Endodermal cell (in vitro differentiated cells): ENCODE results near the gene FAF1. TPM values are rescaled to one million over a fixed set of nuclear protein-coding genes. Genes with fewer than 3 reads are reported as not detected.

ENCODE experiments used
- DNase-seq: peaks from one replicate; pipeline ENCODE4 v3.0.0-alpha.2; 2017
- H3K27ac ChIP-seq: 2 replicates; pipeline ENCODE4 v1.5.1; 2013; ENCODE audit warnings: mild to moderate bottlenecking, low read depth, low read length, moderate library complexity
- H3K27me3 ChIP-seq: 2 replicates; pipeline ENCODE4 v1.6.1; 2013; ENCODE audit warnings: mild to moderate bottlenecking, low read length, moderate library complexity; ENCODE audit not compliant: insufficient read depth, control insufficient read depth, poor library complexity, severe bottlenecking
- H3K36me3 ChIP-seq: 2 replicates; pipeline ENCODE4 v1.7.0; 2013; ENCODE audit warnings: mild to moderate bottlenecking, low read length, moderate library complexity; ENCODE audit not compliant: control insufficient read depth, insufficient read depth
- H3K4me1 ChIP-seq: one replicate; pipeline ENCODE4 v1.7.0; 2013; ENCODE audit warnings: low read length; ENCODE audit not compliant: control insufficient read depth, insufficient read depth
- H3K4me3 ChIP-seq: 2 replicates; pipeline ENCODE4 v1.5.1; 2013; ENCODE audit warnings: mild to moderate bottlenecking, low read length, moderate library complexity
- H3K9ac ChIP-seq: 2 replicates; pipeline ENCODE4 v1.6.1; 2013; ENCODE audit warnings: mild to moderate bottlenecking, low read length, moderate library complexity; ENCODE audit not compliant: poor library complexity, severe bottlenecking; ENCODE audit errors: extremely low read depth
- H3K9me3 ChIP-seq: 2 replicates; pipeline ENCODE4 v1.6.1; 2013; ENCODE audit warnings: mild to moderate bottlenecking, low read length, moderate library complexity; ENCODE audit not compliant: control insufficient read depth
- H3K27ac Mint-ChIP-seq: 2 replicates; pipeline ENCODE4 v1.8.0; 2020; ENCODE audit warnings: mixed read lengths
- H3K27me3 Mint-ChIP-seq: 2 replicates; pipeline ENCODE4 v1.8.0; 2021; ENCODE audit warnings: mild to moderate bottlenecking, mixed read lengths; ENCODE audit not compliant: insufficient read depth
- H3K36me3 Mint-ChIP-seq: 2 replicates; pipeline ENCODE4 v1.8.0; 2020; ENCODE audit warnings: low read depth, mixed read lengths
- H3K4me1 Mint-ChIP-seq: 2 replicates; pipeline ENCODE4 v1.8.0; 2020; ENCODE audit warnings: mixed read lengths
- H3K4me3 Mint-ChIP-seq: 2 replicates; pipeline ENCODE4 v1.8.0; 2020; ENCODE audit warnings: mild to moderate bottlenecking, moderate library complexity, mixed read lengths
- H3K9me3 Mint-ChIP-seq: 2 replicates; pipeline ENCODE4 v1.8.0; 2020; ENCODE audit warnings: mild to moderate bottlenecking, mixed read lengths
- CTCF ChIP-seq: fragments of 200-600 bp; sonication (generic); conservative IDR thresholded peaks from 2 replicates; pipeline ENCODE4 v1.5.0; 2021; ENCODE audit warnings: antibody characterized with exemption, mild to moderate bottlenecking
- WGBS, 2 experiments: methylation state at CpG; one replicate each; pipeline versions ENCODE4 v1.1.5 to v1.1.7; 2013; ENCODE audit warnings: missing lambda C conversion rate in 2 of 2, mixed read lengths in 1 of 2; ENCODE audit not compliant: insufficient coverage in 1 of 2, insufficient read length in 1 of 2; 5-methylcytosine and 5-hydroxymethylcytosine counted together
- total RNA-seq, 2 donors: library from RNA; stranded (reverse); fragmentation: NEBNext Ultra II Directional in 1 of 2; extraction: Animal tissue kit (Norgen Biotek cat#: 25700) in 1 of 2; gene quantifications; 2 replicates in 1 of 2; 3 replicates in 1 of 2; pipeline ENCODE4 v1.2.1, GENCODE V29; 2021

Gene FAF1
- total RNA-seq, 2 donors from 2014 or later = 76.4 to 94.4 TPM

- no peak for DNase-seq
- no peaks in the 10 kb centered on the region for H3K4me1 Mint-ChIP-seq
- no peak overlapping the region for H3K4me3 ChIP-seq
- no peaks in the 10 kb centered on the region for H3K36me3 ChIP-seq
- H3K4me1 ChIP-seq = no peaks in the 10 kb centered on the region
- H3K9me3 Mint-ChIP-seq = no peaks in the 10 kb centered on the region
- no peaks in the 10 kb centered on the region for H3K9me3 ChIP-seq
- TF ChIP-seq CTCF = no peak
- no peak overlapping the region for H3K27ac ChIP-seq
- peaks cover 15% of the 10 kb centered on the region for H3K27me3 Mint-ChIP-seq
- peaks cover 6% of the 10 kb centered on the region for H3K27me3 ChIP-seq
- WGBS, 2 experiments = 86 to 93% methylated on average over 3 of the region's 3 CpGs
- H3K4me3 Mint-ChIP-seq = no peak overlapping the region
- H3K36me3 Mint-ChIP-seq = no peaks in the 10 kb centered on the region
- H3K27ac Mint-ChIP-seq = no peak overlapping the region
- H3K9ac ChIP-seq = no peak overlapping the region
Measured at GRCh38 chr1:50996083-50996482, 36.0 kb upstream of the FAF1 start.

- Mint-ChIP-seq H3K27me3 (peaks cover 15% of the 10 kb centered on the region), H3K4me3 (no peak overlapping the region), H3K27ac (no peak overlapping the region), H3K36me3 (no peaks in the 10 kb centered on the region), H3K9me3 (no peaks in the 10 kb centered on the region), H3K4me1 (no peaks in the 10 kb centered on the region)
- WGBS, 2 experiments = 94% methylated on average over 1 of the region's 1 CpG; no CpG with 5 or more reads in 1 of the 2 experiments
- H3K27ac ChIP-seq = no peak overlapping the region
- peaks cover 6% of the 10 kb centered on the region for H3K27me3 ChIP-seq
- H3K9me3 ChIP-seq = no peaks in the 10 kb centered on the region
- no peak overlapping the region for H3K4me3 ChIP-seq
- DNase-seq = no peak
- no peak for TF ChIP-seq CTCF
- no peaks in the 10 kb centered on the region for H3K36me3 ChIP-seq
- no peak overlapping the region for H3K9ac ChIP-seq
- H3K4me1 ChIP-seq = no peaks in the 10 kb centered on the region
Measured at GRCh38 chr1:50995651-50996050, 35.6 kb upstream of the FAF1 start.

GRCh38 chr1:50994997-50995396 lies 34.9 kb upstream of the FAF1 start:
- Mint-ChIP-seq H3K36me3 (no peaks in the 10 kb centered on the region), H3K9me3 (no peaks in the 10 kb centered on the region), H3K4me3 (no peak overlapping the region), H3K4me1 (no peaks in the 10 kb centered on the region), H3K27me3 (peaks cover 10% of the 10 kb centered on the region), H3K27ac (no peak overlapping the region)
- Histone ChIP-seq H3K27ac (no peak overlapping the region), H3K27me3 (peaks cover 6% of the 10 kb centered on the region), H3K36me3 (no peaks in the 10 kb centered on the region), H3K9ac (no peak overlapping the region), H3K4me1 (no peaks in the 10 kb centered on the region), H3K4me3 (no peak overlapping the region), H3K9me3 (no peaks in the 10 kb centered on the region)
- TF ChIP-seq CTCF = no peak
- WGBS, 2 experiments = 72 to 78% methylated on average over 4 of the region's 4 CpGs
- no peak for DNase-seq
